Lung (tissue), 12 donors: ENCODE data around the gene PRDX1. TPM values are rescaled to one million over a fixed set of nuclear protein-coding genes. Genes with fewer than 3 reads are reported as not detected.

Source experiments
- ATAC-seq: fragments of 200-7000 bp; cut with Tn5 transposase; one replicate; pipeline ENCODE4 v1.9.1; 2020; ENCODE audit warnings: moderate number of reproducible peaks; ENCODE audit not compliant: insufficient read depth, low FRiP score
- DNase-seq, 3 donors: peaks; one replicate each; pipeline ENCODE4 v3.0.0-alpha.2; 2013 to 2017
- H3K27ac ChIP-seq, 2 donors: one replicate each; pipeline ENCODE4 v1.5.1; 2013; ENCODE audit warnings: mild to moderate bottlenecking in 2 of 2, moderate library complexity in 2 of 2, control low read depth in 1 of 2, inconsistent platforms in 1 of 2, low read depth in 1 of 2, low read length in 1 of 2
- H3K27me3 ChIP-seq, 3 donors: one replicate each; pipeline ENCODE4 v1.5.1; 2013; ENCODE audit warnings: low read length in 2 of 3; ENCODE audit not compliant: control insufficient read depth in 3 of 3, insufficient read depth in 3 of 3
- H3K36me3 ChIP-seq, 4 donors: one replicate each; pipeline ENCODE4 v1.5.1; 2013; ENCODE audit warnings: low read length in 4 of 4, mild to moderate bottlenecking in 1 of 4, moderate library complexity in 1 of 4; ENCODE audit not compliant: control insufficient read depth in 4 of 4, insufficient read depth in 4 of 4
- H3K4me1 ChIP-seq, 5 donors: one replicate each; pipeline ENCODE4 v1.5.1; 2013; ENCODE audit warnings: low read length in 5 of 5, mild to moderate bottlenecking in 2 of 5, moderate library complexity in 1 of 5; ENCODE audit not compliant: control insufficient read depth in 5 of 5, insufficient read depth in 5 of 5
- H3K4me3 ChIP-seq: one replicate; pipeline ENCODE4 v1.5.1; 2013; ENCODE audit warnings: mild to moderate bottlenecking, control low read depth, moderate library complexity
- H3K9ac ChIP-seq, 2 donors: one replicate each; pipeline ENCODE4 v1.5.1; 2013; ENCODE audit warnings: low read length in 2 of 2, control low read depth in 1 of 2; ENCODE audit not compliant: insufficient read depth in 1 of 2
- H3K9me3 ChIP-seq, 4 donors: one replicate each; pipeline ENCODE4 v1.5.1; 2013; ENCODE audit warnings: low read length in 3 of 4, mild to moderate bottlenecking in 1 of 4, moderate library complexity in 1 of 4; ENCODE audit not compliant: control insufficient read depth in 4 of 4, insufficient read depth in 3 of 4
- WGBS, 2 donors: extraction: QIAGEN DNeasy Blood & Tissue Kit; methylation state at CpG; one replicate each; pipeline ENCODE4 v1.1.7; 2013; 5-methylcytosine and 5-hydroxymethylcytosine counted together
- polyA plus RNA-seq, 2 donors: library from polyadenylated mRNA; stranded (reverse); fragments of 200-250 nt; gene quantifications; one replicate each; pipeline ENCODE4 v1.2.1, GENCODE V29; 2013
- total RNA-seq, 2 donors: library from RNA; depleted of rRNA in 1 of 2; stranded (reverse); fragments of >200 nt in 1 of 2; gene quantifications; one replicate each; pipeline ENCODE4 v1.2.1, GENCODE V29; 2014 to 2021
- TF ChIP-seq, protein P1 (sequence below): IDR thresholded peaks from 2 replicates; pipeline ENCODE4 v1.5.1; 2012; ENCODE audit warnings: mild to moderate bottlenecking; ENCODE audit errors: control extremely low read depth, extremely low read depth
- donor health status: control.
- donor health status: control.
- donor health status: Bipolar disorder and iron deficiency.
- donor health status: healthy.
- donor health status: DM: yes; HTN: yes; CAD: no.

PRDX1 gene
- total and polyA plus RNA-seq, 4 donors, result 208 to 926 (median 546) TPM

- H3K36me3 ChIP-seq, result peaks cover 14 to 31% (median 26%) of the 10 kb centered on the region in 4 donors
These were observed 13.2 kb downstream of the PRDX1 start for GRCh38 chr1:45508295-45509151.

DNA sequence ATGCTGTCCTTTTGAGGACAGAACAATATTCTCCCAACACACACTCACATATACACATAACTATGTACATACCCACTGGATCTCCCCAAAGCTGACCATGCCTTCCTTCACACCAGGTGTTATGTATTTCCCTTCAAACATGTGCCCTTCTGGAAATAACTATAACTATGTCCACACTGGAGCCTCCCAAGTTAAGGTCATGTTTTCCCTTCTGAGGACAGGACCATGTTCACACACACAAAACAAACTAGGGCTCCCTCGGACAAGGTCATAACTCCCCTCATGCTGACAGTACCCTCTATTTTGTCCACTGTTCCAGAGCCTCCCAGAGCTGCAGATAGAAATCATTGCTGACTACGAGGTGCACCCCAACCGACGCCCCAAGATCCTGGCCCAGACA lies 13.8 kb downstream of the PRDX1 start:
- no peak overlapping the region for H3K27ac ChIP-seq
- 87 to 93% methylated on average over 4 of the region's 4 CpGs for whole genome bisulfite sequencing, 2 donors
- peaks cover 9 to 31% (median 23%) of the 10 kb centered on the region in 4 donors for H3K36me3 ChIP-seq
- H3K4me1 ChIP-seq, result peaks cover 0 to 4% (median 0%) of the 10 kb centered on the region in 5 donors
- H3K9me3 ChIP-seq, result no peaks in the 10 kb centered on the region
- ATAC-seq (no peak), DNase-seq (no peak)
- no peak overlapping the region for H3K9ac ChIP-seq
- no peaks in the 10 kb centered on the region for H3K27me3 ChIP-seq
- TF ChIP-seq, protein P1, sequence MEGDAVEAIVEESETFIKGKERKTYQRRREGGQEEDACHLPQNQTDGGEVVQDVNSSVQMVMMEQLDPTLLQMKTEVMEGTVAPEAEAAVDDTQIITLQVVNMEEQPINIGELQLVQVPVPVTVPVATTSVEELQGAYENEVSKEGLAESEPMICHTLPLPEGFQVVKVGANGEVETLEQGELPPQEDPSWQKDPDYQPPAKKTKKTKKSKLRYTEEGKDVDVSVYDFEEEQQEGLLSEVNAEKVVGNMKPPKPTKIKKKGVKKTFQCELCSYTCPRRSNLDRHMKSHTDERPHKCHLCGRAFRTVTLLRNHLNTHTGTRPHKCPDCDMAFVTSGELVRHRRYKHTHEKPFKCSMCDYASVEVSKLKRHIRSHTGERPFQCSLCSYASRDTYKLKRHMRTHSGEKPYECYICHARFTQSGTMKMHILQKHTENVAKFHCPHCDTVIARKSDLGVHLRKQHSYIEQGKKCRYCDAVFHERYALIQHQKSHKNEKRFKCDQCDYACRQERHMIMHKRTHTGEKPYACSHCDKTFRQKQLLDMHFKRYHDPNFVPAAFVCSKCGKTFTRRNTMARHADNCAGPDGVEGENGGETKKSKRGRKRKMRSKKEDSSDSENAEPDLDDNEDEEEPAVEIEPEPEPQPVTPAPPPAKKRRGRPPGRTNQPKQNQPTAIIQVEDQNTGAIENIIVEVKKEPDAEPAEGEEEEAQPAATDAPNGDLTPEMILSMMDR, result no peak
- no peak overlapping the region for H3K4me3 ChIP-seq

More at GRCh38 chr1:45508295-45509151, 13.2 kb downstream of the PRDX1 start:
- Histone ChIP-seq H3K9me3 (no peaks in the 10 kb centered on the region), H3K9ac (no peak overlapping the region), H3K4me1 (peaks cover 0 to 4% (median 0%) of the 10 kb centered on the region in 5 donors), H3K27ac (no peak overlapping the region), H3K4me3 (no peak overlapping the region), H3K27me3 (no peaks in the 10 kb centered on the region)
- ATAC-seq (peak; percentile 5), DNase-seq (no peak)
- TF ChIP-seq, protein P1, result no peak
- WGBS, 2 donors, result 74 to 83% methylated on average over 15 of the region's 15 CpGs

GRCh38 chr1:45507195-45507594 lies 14.5 kb downstream of the PRDX1 start:
- H3K9me3 ChIP-seq, result no peaks in the 10 kb centered on the region
- no peak overlapping the region for H3K27ac ChIP-seq
- TF ChIP-seq, protein P1, result no peak
- no peak for ATAC-seq
- peaks cover 9 to 31% (median 22%) of the 10 kb centered on the region in 4 donors for H3K36me3 ChIP-seq
- WGBS, 2 donors, result 95 to 97% methylated on average over 6 of the region's 6 CpGs
- H3K27me3 ChIP-seq, result no peaks in the 10 kb centered on the region
- peaks cover 0 to 4% (median 0%) of the 10 kb centered on the region in 5 donors for H3K4me1 ChIP-seq
- DNase-seq, result no peak
- no peak overlapping the region for H3K4me3 ChIP-seq
- H3K9ac ChIP-seq, result no peak overlapping the region
